HT-29 (cell line): ENCODE data around the gene MCL1. TPM values are rescaled to one million over a fixed set of nuclear protein-coding genes. Genes with fewer than 3 reads are reported as not detected.
A peak's percentile ranks its signal among the peaks of the same experiment; 100 is the strongest.
"Not testable (repeated sequence)": the region's sequence is repeated elsewhere in the genome, so short reads cannot be mapped to it uniquely, and the experiment has no call there.

Experiments used
- DNase-seq: peaks from one replicate; pipeline ENCODE4 v3.0.0-alpha.2; 2015; ENCODE audit warnings: low spot score
- total RNA-seq: library from RNA; depleted of rRNA; stranded (reverse); fragments of >200 nt; shearing (Covaris generic); gene quantifications from 2 replicates; pipeline ENCODE4 v1.2.3, GENCODE V29; 2014

Gene MCL1
- total RNA-seq, 1 experiment from 2014 or later, result 338 TPM

- not testable (repeated sequence) for DNase-seq
These were observed 23.0 kb upstream of the MCL1 start for GRCh38 chr1:150602372-150602771.

GRCh38 chr1:150601540-150601939 is 22.1 kb upstream of the MCL1 start:
- no peak for DNase-seq

- not testable (repeated sequence) for DNase-seq
These were observed 18.9 kb upstream of the MCL1 start for GRCh38 chr1:150598346-150598745.

GRCh38 chr1:150596976-150597375 is 17.6 kb upstream of the MCL1 start:
- no peak for DNase-seq

GRCh38 chr1:150596095-150596892 is 16.9 kb upstream of the MCL1 start:
- DNase-seq, result no peak

- no peak for DNase-seq
These were observed 3.0 kb upstream of the MCL1 start for GRCh38 chr1:150582371-150582770.

- DNase-seq, result not testable (repeated sequence)
These were observed 2.6 kb upstream of the MCL1 start for GRCh38 chr1:150581962-150582361.

GRCh38 chr1:150581437-150581836 is 2.0 kb upstream of the MCL1 start:
- not testable (repeated sequence) for DNase-seq

GRCh38 chr1:150580966-150581365 is 1.6 kb upstream of the MCL1 start:
- not testable (repeated sequence) for DNase-seq

GRCh38 chr1:150579945-150580642 is 684 bp upstream of the MCL1 start:
- no peak for DNase-seq

- DNase-seq, result peak; percentile 65
These were observed 919 bp downstream of the MCL1 start for GRCh38 chr1:150578272-150579109.

- DNase-seq, result peak; percentile 53
These were observed 1.7 kb downstream of the MCL1 start for GRCh38 chr1:150577557-150578271.

- peak; percentile 52 for DNase-seq
These were observed 2.4 kb downstream of the MCL1 start for GRCh38 chr1:150576794-150577556.

- DNase-seq, result peak; percentile 28
These were observed 3.1 kb downstream of the MCL1 start for GRCh38 chr1:150576367-150576711.

- peak; percentile 33 for DNase-seq
These were observed 3.7 kb downstream of the MCL1 start for GRCh38 chr1:150575518-150576366.

GRCh38 chr1:150575072-150575489 is 4.3 kb downstream of the MCL1 start:
- DNase-seq, result no peak

- DNase-seq, result peak; percentile 14
These were observed 4.9 kb downstream of the MCL1 start for GRCh38 chr1:150574260-150575071.

GRCh38 chr1:150573648-150574071 is 5.8 kb downstream of the MCL1 start:
- DNase-seq, result not testable (repeated sequence)
